Activated T-cell treated with anti-CD3 and anti-CD28 coated beads for 1 hour (primary cell): ENCODE measurements around the gene RBM7.
A peak's percentile ranks its signal among the peaks of the same experiment; 100 is the strongest.

Experiments
- DNase-seq: peaks from one replicate; pipeline ENCODE4 v3.0.0-alpha.2; 2020; ENCODE audit warnings: low read depth

Gene RBM7, protein sequence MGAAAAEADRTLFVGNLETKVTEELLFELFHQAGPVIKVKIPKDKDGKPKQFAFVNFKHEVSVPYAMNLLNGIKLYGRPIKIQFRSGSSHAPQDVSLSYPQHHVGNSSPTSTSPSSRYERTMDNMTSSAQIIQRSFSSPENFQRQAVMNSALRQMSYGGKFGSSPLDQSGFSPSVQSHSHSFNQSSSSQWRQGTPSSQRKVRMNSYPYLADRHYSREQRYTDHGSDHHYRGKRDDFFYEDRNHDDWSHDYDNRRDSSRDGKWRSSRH

DNA sequence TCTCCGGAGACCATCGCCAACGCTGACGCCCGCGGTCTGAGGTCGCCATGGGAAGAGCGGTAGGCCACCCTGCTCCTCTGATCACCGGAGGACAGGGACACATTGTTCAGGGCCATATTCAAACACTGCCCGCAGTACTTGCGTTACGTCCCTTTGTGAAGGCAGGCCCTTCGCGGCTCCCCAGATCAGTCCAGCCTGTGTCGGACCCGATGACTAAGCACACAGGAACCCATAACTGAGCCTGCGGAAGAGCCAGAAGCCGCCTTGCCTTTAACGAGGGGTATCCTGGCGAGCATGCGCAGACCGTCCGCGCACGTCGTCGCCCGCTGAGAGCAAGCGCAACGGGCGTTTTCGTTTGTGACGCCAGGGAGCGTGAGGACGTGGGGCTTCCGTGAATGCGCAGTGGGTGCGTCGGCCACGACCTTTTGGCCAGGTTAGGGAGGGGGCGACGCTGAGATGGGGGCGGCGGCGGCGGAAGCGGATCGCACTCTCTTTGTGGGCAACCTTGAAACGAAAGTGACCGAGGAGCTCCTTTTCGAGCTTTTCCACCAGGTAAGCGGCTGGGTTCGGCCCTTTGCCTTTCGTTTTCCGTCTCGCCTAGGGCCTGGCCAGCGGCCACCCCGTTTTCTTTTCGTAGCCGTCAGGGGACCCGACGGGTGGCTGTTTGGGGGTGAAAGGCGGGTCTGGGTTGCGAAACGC is at the start of gene RBM7, which contains the start of gene C11orf71:
Gene RBM7 (plus strand): TSS at position 451 of the 699 bp plus-strand sequence. CDS start 6 bp downstream, at position 457.
Gene C11orf71 (minus strand): TSS at position 296 of the 699 bp plus-strand sequence. CDS start 180 bp downstream, at position 116.
- DNase-seq, result peak; percentile 97

DNA sequence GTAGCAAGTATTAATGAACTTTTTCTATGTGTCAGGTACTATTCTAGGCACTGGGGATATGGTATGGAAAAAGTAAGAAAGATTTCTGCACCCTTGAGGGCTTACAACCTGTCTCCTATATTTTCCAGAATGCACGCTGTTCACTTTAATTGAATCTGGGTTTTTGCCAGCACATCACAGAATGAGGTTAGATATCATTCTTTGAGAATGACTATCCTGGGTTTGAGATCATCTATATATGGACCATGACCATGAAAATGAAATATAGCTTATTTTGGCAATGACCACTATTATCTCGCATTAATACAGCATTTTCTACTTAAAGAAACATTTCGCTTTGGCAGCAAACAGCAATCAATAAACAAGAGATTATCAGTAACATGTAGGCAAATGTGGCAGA is 47.0 kb upstream of the RBM7 start:
- DNase-seq, result no peak

DNA sequence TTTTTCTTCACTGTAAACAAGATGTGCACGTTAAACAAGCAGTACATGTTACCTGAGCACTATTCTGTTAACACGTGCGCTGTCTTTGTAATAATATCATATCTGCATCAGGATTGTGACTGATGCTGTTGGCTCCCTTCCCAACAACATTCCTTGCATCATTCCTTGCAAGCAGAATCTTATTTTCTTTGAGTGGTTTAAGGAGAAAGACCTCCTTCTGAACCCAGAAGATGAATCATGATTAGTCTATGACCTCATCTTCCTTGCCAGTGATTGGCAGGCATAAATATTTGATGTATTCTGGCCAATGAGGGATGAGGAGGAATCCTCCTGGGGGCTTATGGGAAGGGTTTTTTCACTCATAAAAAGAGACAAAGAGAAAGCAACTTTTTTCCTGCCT is 46.4 kb upstream of the RBM7 start:
- no peak for DNase-seq

DNA sequence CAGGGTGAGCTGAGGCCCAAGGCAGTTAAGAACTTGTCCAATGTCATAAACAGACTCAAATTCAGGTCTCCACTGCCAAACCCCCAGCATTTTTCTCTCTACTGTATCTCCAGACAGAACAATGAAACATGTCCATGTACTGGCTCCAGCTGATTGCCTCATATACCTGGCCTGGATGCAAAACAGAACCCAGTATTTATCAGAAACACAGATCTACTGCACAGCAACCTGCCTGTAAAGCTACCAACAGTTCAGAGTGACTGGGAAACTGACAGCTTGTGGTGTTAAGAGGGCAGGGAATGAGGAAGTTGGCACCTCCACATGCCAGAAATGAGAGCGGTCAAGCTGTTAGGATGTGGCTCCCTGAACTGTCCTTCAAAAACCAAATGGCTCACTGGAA is 41.8 kb upstream of the RBM7 start:
- DNase-seq, result no peak

DNA sequence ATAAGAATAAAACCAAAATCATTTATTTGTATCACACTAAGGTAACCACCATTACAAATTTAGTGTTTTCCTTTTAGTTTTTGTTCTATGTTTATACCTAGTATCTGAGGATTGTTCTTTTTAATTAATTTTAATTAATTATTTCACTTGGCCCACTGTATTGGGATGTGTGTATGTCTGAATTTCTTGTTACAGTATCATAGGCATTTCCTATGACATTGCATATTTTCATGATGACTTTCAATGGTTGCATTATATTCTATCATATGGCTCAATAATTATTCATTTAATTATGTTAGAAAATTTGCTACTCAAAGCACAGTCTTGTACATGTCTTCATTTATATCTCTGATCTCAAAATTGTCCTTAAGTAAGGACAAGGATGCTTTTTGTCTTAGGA is 41.1 kb upstream of the RBM7 start:
- no peak for DNase-seq

DNA sequence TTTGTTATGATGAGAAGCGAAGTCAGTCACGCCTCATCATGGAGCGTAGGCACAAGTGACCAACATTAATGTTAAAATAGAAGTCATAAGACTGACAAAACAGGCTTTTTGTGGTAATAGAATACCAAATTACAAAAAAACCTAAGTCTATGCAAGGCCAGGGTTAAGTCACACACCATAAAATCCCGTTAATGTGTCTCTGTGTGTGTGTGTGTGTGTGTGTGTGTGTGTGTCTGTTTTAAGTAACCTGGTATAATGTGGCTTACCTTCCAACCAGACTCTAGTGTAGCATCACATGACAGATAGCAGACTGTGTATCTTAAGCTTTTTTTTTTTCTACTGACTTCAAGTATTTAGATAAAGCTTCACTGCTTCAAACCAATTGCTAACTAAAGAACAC is 38.1 kb upstream of the RBM7 start:
- DNase-seq, result no peak

DNA sequence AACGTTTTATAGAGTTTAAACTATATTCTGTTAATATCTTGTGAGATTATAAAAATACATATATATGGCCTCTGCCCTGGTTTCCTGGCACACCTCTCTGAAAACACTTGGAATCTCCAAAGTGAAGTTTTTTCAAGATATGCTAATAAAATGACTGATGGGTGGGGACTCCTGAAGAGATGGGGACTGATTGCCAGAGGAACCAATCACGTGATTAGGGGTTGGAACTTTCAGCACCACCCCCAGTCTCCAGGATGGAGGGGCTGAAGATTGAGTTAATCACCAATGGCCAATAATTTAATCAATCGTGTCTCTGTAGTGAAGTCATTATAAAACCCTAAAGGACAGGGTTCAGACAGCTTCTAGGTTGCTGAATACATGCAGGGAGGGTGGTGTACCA is 37.5 kb upstream of the RBM7 start:
- DNase-seq, result no peak

DNA sequence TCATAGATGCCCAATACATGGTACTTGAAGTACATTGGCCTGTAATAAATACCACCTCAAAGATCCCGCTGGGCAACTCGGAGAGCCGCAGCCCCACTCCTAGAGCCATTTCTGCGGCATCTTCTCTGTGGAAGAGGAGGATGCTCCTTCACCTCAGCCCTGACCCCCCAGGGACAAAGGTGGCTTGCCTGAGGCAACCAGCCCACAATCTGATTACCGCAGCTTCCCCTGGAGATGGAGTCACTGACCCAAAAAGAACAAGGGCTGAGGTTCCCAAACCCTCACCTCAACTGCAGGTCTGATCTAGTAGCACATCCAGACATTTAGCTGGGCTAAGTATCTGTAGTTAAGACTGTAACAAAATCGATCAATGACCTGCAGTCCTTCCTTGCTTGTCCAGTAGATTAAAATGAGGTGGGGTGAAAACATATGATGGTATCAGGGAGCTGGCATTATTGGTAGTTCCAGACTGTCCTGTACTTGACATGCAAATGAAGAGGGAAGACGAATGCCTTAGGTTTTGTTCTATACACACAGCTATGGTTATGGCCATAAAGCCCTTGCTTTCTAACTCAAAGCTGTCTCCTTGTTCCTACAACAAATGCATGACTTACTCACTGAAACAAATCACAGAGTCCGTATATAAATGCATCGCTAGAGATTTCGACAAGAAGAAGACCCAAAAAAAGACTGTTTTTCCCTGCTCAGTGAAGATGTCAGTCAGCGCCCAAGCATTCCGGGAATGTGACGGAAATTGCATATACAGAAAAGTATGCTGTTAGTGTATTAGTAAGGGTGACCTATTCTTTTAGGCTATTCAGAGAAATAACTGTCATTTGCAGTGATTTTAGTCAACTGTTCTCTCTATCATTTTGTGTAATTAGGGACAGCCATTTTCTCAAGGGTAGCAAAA is 33.9 kb upstream of the RBM7 start:
- DNase-seq, result no peak

DNA sequence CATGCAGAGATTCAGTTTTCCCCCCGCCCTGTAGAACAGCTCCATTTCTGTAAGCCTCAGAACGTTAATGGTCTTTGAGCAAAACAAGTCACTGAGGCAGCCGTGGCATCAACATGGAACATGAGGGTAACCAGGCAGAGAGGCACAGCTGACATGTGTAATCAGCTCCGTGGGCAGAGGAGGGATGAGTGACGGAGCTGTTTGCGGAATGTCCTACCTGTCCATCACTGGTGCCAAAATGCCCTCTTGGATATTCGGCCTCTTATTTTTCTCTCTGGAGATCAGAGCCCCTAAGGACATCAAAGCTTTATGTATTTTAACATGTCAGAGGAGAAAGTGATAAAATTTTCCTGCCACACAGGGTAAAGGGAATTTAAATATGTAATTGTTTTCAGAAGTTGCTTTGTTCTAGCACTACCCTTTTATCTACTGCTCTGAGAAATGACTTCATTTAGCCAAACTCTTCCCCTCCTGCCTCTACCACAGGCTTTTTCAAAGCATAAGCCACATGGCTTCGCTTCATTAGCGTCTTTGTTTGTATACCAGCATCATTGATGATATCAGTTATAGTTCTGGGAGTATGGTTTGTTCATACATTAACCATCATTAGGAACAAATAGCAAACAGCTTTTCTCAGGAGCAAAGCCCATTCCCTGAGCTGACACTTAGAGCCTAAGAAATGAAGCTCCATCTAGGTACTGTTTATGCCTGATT is 33.1 kb upstream of the RBM7 start:
- DNase-seq, result no peak

DNA sequence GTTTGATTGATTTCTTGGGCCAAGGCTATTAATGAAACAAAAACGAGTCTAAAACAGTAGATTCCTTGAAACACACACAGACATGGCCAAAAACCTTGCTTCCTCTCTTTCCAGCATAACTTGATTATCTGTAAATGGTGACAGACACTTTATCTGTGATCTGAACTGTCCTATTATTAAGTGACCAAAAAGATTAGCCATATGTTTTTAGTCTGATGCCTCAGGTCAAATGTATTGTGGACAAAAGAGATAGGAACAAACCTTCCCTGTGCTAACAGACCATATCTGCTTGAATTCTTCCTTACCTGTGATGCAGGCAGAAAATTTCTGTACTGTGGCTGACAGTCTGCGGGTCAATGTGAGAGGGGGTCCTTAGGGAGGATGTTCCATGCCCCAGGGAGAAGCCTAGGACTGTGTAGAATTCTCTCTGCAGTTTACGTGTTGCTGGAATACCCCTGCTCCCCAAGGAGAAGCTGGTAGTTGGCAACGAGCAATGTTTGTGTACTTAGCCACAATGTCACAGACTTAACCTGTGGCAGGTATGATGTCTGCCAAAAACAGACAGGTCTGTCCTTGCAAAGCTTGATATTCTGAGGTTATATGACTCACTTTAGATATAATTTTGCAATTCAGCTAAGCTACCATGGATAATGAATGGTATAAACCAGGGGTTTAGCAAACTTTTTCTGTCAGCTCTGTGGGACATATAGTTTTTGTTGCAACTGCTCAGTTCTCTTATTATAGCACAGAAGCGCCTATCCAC is 31.4 kb upstream of the RBM7 start:
- no peak for DNase-seq

DNA sequence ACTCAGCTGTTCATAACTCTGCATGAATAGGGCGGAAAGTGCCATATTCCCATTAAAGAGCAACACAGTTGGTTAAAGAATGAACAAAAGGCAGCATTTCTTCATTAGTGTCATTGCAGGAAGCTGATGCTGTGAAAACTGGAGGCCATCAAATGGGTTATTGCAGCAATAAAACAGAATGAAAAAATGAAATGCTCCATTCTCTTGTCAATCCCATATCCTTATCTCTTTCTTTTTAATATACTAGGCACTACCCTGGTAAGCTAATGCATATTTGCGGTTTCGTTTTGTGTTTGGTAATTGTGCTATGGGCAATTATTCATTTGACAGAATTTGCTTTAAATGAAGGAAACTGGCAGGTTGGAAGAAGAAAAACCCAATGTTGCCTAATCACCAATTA is 25.4 kb upstream of the RBM7 start:
- no peak for DNase-seq

DNA sequence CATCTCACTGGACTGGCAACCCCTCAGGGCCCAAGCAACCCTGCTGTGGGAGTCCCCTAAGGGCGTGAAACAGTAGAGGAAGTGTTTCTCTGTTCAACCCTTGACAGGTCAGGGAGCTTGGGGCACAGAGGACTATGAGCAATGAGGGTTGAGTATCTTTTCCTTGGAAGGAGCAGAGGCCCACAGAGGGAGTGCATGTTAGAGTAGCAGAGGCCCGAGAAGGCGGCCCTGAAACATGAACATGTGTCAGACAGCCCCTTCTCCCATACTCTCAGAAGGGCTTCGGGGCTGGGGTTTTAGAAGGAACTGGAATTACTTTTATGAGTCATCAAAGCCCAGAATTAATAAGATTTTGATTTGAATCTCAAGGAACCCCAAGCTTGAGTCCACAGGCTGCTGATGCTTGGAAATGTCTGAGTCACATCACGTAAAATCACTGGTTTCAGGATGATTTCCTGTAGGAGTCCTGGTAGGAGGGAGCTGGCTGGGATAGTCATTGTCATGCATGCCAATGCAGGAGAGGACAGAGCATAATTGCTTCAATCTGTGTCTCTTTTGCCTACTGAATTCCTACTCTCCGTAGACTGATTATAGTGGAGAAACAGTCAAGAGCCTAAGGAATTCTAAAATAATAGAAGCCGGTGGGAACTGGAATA is 22.7 kb upstream of the RBM7 start:
- DNase-seq, result no peak

DNA sequence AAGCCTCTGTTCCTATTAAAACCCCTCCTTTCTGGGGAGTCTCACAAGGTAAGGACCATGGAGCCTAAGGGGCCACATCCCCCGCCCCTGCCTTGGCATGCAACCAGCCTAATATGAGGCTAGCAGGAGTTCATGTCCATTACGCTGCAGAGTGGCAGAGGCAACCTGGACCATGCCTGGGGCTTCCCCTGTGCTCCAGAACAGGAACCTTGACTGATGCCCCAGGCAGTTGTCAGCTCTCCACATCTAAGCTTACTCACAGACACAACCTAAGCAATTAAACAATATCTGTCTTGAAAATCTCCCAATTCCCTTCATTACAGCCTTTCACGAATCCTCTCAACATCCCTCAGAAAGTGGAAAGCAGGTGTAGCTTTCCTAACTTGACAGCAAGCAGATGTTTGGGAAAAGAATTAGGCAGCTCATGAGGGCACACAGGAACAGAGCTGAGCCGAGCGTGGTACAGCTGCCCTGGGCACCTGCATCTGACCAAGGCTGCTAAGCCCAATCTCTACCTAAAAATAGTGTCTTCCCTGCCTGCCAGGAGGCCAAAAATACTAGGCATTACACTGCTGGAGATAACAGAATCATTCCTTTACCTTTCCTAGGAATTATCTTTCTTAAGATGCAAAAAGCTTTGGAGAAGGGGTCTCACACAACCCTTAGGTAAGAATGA is 20.9 kb upstream of the RBM7 start:
- DNase-seq, result no peak

DNA sequence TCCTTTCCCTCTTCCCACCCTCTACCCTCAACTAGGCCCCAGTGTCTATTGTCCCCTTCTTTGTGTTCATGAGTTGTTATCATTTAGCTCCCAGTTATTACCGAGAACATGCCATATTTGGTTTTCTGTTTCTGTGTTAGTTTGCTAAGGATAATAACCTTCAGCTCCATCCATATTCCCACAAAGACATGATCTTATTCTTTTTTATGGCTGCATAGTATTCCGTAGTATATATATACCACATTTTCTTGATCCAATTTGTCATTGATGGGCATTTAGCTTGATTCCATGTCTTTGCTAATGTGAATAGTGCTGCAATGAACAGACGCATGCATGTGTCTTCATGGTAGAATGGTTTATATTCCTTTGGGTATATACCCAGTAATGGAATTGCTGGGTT is 18.0 kb upstream of the RBM7 start:
- no peak for DNase-seq

DNA sequence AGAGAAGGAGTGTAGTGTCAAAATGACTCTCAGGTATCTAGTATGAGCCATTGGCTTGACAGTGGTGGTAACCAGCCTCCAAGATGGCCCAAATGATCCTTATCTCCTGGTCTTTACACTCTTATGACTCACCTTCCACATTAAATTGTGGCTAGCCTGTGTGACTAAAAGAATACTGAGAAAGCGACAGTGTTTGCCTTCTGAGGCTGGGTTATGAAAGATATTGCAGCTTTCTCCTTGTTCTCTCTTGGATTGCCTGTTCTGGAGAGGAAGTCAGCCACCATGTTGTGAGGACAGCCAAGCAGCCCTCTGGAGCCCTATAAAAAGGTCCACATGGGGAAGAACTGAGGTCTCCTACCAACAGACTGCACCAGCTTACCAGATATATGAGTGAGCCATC is 16.0 kb upstream of the RBM7 start:
- no peak for DNase-seq

DNA sequence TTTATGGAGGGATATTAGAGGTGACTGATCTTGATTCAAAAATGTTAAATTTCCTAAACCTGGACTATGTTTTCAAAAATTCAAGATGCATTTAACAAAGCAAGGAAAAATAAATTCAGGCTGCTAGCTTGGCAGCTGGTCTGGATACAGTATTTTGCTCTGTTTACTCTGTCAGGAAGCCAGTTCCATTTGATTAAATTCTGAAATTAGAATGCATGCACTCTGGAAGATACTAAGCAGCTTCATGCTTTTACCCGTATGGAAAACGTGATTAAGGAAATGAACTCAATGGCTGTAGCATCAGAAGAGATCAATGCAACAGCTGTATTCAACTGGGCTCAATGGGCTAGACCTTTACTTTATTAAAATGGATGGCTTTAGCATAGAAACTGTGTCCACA is 14.3 kb upstream of the RBM7 start:
- DNase-seq, result no peak

DNA sequence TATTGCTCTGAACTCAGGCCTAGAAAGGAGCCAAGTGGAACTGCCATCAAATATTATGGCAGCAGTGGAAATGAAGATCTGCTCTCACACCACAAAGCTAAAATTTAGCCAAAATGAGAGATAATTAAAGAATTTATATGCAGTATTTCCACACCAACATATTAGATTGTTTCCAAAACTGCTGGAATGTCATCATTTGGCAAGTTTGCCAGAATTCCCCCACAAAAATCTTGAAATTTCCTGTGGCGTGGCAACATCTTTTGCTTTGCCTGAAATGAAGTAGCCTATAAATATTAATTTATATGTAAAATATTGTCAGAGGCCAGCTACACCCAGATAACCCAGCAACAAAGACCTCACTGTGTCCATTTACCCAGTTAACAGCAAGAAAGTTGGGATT is 13.9 kb upstream of the RBM7 start:
- no peak for DNase-seq

DNA sequence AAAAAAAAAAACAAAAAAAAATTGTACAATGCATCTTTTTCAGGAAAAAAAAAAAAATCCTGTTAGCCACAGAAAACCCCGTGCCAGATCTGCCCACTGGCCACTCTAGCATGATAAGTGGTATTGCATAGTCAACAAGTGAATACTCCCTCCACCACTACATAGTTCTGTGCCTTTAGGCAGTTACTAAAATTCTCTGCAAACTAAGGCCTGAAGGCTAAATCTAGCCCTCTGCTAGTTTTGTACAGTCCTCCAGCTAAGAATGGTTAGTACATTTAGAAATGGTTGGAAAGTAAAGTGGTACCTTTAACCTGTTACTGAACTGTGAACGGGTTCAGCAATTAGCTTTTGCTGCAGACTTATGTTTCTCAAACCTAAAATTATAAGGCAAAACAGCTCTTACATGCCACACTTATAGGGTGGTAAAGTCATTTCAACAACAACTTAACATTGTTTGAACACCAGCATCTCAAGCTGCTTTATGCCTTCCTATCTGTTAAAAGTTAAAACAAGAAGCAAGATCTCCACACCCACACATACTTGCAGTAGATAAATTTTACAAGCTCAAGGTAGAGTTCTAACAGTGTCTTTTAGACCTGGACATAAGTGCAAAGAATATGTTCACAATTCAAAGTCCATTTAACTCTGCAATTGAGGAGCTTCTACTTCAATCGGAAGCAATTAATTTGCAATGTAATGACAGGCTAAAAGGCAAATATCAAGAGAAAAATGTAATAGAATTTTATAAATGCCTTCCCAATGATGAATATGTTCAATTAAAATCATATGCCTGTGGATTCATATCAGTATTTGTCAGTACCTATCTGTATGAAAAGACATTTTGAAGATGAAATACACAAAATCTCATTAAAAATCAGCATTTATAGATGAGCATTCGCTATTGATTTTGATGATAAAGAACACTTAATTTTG is 7.5 kb upstream of the RBM7 start:
- no peak for DNase-seq

DNA sequence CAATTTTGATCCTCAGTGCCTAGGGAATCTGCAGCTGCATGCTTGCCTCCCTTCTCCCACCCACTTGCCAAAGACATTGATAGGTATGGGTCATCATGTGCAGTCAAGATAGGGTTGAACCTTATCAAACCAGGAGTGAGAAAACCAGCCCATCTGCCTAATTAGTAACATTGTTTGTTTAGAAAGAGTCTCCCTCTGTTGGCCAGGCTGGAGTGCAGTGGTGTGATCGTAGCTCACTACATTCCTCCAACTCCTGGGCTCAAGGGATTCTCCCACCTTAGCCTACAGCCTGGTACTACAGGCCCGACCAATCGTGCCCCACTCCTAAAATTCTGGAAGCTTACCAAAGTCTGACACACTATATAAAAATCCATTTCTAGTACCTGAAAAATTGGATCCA is 4.7 kb upstream of the RBM7 start:
- no peak for DNase-seq
